Measurements from ENCODE around the gene XXYLT1.
"Not testable (repeated sequence)": the region's sequence is repeated elsewhere in the genome, so short reads cannot be mapped to it uniquely, and the experiment has no call there.

Gene XXYLT1

GRCh38 chr3:195087840-195088601 is 182.9 kb downstream of the XXYLT1 start:
- DNase-seq: not testable (repeated sequence)

GRCh38 chr3:195087328-195087727 is 183.6 kb downstream of the XXYLT1 start:
- no peak for DNase-seq

GRCh38 chr3:195086885-195087284 is 184.1 kb downstream of the XXYLT1 start:
- DNase-seq: no peak

- DNase-seq: no peak
Measured at GRCh38 chr3:195086341-195086740, 184.6 kb downstream of the XXYLT1 start.

GRCh38 chr3:195085356-195086130 is 185.4 kb downstream of the XXYLT1 start:
- DNase-seq: no peak

GRCh38 chr3:195084746-195085145 is 186.2 kb downstream of the XXYLT1 start:
- DNase-seq: no peak

- DNase-seq: no peak
Measured at GRCh38 chr3:195083659-195084058, 187.3 kb downstream of the XXYLT1 start.

GRCh38 chr3:195082811-195083210 is 188.1 kb downstream of the XXYLT1 start:
- no peak for DNase-seq

GRCh38 chr3:195081242-195081963 is 189.6 kb downstream of the XXYLT1 start:
- DNase-seq: no peak

- no peak for DNase-seq
Measured at GRCh38 chr3:195080571-195081151, 190.3 kb downstream of the XXYLT1 start.

GRCh38 chr3:195080125-195080524 is 190.8 kb downstream of the XXYLT1 start:
- DNase-seq: no peak

GRCh38 chr3:195079636-195080035 is 191.3 kb downstream of the XXYLT1 start:
- no peak for DNase-seq

- DNase-seq: no peak
Measured at GRCh38 chr3:195078891-195079440, 192.0 kb downstream of the XXYLT1 start.

GRCh38 chr3:195077611-195078540 is 193.1 kb downstream of the XXYLT1 start:
- no peak for DNase-seq

GRCh38 chr3:195076981-195077610 is 193.9 kb downstream of the XXYLT1 start:
- no peak for DNase-seq

GRCh38 chr3:195075941-195076875 is 194.8 kb downstream of the XXYLT1 start:
- DNase-seq: no peak

- DNase-seq: no peak
Measured at GRCh38 chr3:195075199-195075940, 195.6 kb downstream of the XXYLT1 start.

- DNase-seq: no peak
Measured at GRCh38 chr3:195073866-195074860, 196.8 kb downstream of the XXYLT1 start.
